Panc1 (cell line): ENCODE data around the gene MLYCD.

ENCODE experiments used
- POLR2AphosphoS5 ChIP-seq: IDR thresholded peaks from 2 replicates; pipeline ENCODE4 v1.6.1; 2012; ENCODE audit warnings: mild to moderate bottlenecking, low read depth, low read length, moderate library complexity
- SIN3A ChIP-seq: IDR thresholded peaks from 2 replicates; pipeline ENCODE4 v1.6.1; 2012; ENCODE audit warnings: low read depth, mild to moderate bottlenecking, low read length, moderate library complexity, borderline replicate concordance; ENCODE audit not compliant: insufficient read depth
- TCF7L2 ChIP-seq: IDR thresholded peaks from 2 replicates; pipeline ENCODE4 v1.6.1; 2011; ENCODE audit warnings: mild to moderate bottlenecking, low read depth, low read length, inconsistent platforms
- TF ChIP-seq, protein P1 (sequence below): fragments of 450-650 bp; IDR thresholded peaks from 2 replicates; pipeline ENCODE4 v1.5.1; 2017; ENCODE audit warnings: mild to moderate bottlenecking
- TF ChIP-seq, protein P2 (sequence below), 2 experiments: IDR thresholded peaks; 2 replicates each; pipeline ENCODE4 v1.6.1; 2011 to 2012; ENCODE audit warnings: low read depth in 2 of 2, control low read depth in 1 of 2, low read length in 1 of 2, mild to moderate bottlenecking in 1 of 2, moderate library complexity in 1 of 2; ENCODE audit not compliant: insufficient read depth in 1 of 2

DNA sequence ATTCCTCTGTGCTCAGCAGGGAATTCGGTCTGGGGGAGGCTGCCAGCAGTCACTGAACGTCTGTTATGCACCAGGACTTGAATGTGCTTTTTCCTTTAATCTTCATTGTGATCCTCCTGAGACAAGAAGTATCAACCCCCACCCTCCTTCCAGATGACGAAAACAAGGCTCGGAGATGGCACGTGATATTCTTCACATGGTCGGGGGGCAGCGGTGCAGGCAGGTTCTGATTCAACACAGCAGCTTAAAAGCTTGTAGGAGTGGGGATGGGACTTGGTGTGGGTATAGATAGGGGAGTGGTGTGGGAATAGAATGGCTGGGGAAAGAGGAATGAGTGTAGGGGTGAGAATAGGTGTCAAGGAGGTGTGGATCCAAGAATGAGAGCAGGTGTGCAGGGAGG lies 75.6 kb downstream of the MLYCD start:
- TF ChIP-seq, protein P1, sequence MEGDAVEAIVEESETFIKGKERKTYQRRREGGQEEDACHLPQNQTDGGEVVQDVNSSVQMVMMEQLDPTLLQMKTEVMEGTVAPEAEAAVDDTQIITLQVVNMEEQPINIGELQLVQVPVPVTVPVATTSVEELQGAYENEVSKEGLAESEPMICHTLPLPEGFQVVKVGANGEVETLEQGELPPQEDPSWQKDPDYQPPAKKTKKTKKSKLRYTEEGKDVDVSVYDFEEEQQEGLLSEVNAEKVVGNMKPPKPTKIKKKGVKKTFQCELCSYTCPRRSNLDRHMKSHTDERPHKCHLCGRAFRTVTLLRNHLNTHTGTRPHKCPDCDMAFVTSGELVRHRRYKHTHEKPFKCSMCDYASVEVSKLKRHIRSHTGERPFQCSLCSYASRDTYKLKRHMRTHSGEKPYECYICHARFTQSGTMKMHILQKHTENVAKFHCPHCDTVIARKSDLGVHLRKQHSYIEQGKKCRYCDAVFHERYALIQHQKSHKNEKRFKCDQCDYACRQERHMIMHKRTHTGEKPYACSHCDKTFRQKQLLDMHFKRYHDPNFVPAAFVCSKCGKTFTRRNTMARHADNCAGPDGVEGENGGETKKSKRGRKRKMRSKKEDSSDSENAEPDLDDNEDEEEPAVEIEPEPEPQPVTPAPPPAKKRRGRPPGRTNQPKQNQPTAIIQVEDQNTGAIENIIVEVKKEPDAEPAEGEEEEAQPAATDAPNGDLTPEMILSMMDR = no peak
- TF ChIP-seq POLR2AphosphoS5 (no peak), SIN3A (no peak), TCF7L2 (no peak)
- TF ChIP-seq, protein P2, sequence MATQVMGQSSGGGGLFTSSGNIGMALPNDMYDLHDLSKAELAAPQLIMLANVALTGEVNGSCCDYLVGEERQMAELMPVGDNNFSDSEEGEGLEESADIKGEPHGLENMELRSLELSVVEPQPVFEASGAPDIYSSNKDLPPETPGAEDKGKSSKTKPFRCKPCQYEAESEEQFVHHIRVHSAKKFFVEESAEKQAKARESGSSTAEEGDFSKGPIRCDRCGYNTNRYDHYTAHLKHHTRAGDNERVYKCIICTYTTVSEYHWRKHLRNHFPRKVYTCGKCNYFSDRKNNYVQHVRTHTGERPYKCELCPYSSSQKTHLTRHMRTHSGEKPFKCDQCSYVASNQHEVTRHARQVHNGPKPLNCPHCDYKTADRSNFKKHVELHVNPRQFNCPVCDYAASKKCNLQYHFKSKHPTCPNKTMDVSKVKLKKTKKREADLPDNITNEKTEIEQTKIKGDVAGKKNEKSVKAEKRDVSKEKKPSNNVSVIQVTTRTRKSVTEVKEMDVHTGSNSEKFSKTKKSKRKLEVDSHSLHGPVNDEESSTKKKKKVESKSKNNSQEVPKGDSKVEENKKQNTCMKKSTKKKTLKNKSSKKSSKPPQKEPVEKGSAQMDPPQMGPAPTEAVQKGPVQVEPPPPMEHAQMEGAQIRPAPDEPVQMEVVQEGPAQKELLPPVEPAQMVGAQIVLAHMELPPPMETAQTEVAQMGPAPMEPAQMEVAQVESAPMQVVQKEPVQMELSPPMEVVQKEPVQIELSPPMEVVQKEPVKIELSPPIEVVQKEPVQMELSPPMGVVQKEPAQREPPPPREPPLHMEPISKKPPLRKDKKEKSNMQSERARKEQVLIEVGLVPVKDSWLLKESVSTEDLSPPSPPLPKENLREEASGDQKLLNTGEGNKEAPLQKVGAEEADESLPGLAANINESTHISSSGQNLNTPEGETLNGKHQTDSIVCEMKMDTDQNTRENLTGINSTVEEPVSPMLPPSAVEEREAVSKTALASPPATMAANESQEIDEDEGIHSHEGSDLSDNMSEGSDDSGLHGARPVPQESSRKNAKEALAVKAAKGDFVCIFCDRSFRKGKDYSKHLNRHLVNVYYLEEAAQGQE (IDR thresholded peaks at IDR 0.05; ENCODE audit: insufficient read depth in 1 of 2, low read depth in 2 of 2, low read length in 1 of 2) = no peak
